Measurements from ENCODE around the gene TRPC4.

The TRPC4 gene

GRCh38 chr13:37752146-37752545, 117.4 kb downstream of the TRPC4 start:
- H3K27me3 ChIP-seq (ENCODE audit: insufficient read depth, low read length, poor library complexity, severe bottlenecking) = no peaks in the 10 kb centered on the region
- H3F3A ChIP-seq (ENCODE audit: low read depth) = no peaks in the 10 kb centered on the region
- H3K4me2 ChIP-seq (ENCODE audit: low read depth, low read length, poor library complexity, severe bottlenecking) = no peak overlapping the region
- H3K4me1 ChIP-seq (ENCODE audit: insufficient read depth, low read length, poor library complexity, severe bottlenecking) = no peaks in the 10 kb centered on the region
- H4K20me1 ChIP-seq (ENCODE audit: insufficient read depth, low read length, poor library complexity, severe bottlenecking) = no peaks in the 10 kb centered on the region
- no peak overlapping the region for H2AFZ ChIP-seq (ENCODE audit: low read length)
- no peaks in the 10 kb centered on the region for H3K79me2 ChIP-seq (ENCODE audit: insufficient read depth, low read length)
- no peak overlapping the region for H3K4me3 ChIP-seq (ENCODE audit: low read length, poor library complexity, severe bottlenecking)
- TF ChIP-seq CTCF (conservative IDR thresholded peaks at IDR 0.05; ENCODE audit: low read length) = no peak
- no peak for TF ChIP-seq EZH2phosphoT487 (IDR thresholded peaks at IDR 0.05; ENCODE audit: borderline replicate concordance)
- H3K9me2 ChIP-seq (replicated peaks; ENCODE audit: low read depth, low read length) = no peaks in the 10 kb centered on the region
- no peaks in the 10 kb centered on the region for H3K9me3 ChIP-seq (ENCODE audit: insufficient read depth, low read depth, low read length)
- no peak overlapping the region for H3K9ac ChIP-seq (ENCODE audit: low read depth, low read length, poor library complexity, severe bottlenecking)
- H3K36me3 ChIP-seq (ENCODE audit: insufficient read depth, low read length) = no peaks in the 10 kb centered on the region

- H3F3A ChIP-seq (ENCODE audit: low read depth) = no peaks in the 10 kb centered on the region
- no peaks in the 10 kb centered on the region for H3K9me2 ChIP-seq (replicated peaks; ENCODE audit: low read depth, low read length)
- H3K9me3 ChIP-seq (ENCODE audit: insufficient read depth, low read depth, low read length) = no peaks in the 10 kb centered on the region
- TF ChIP-seq EZH2phosphoT487 (IDR thresholded peaks at IDR 0.05; ENCODE audit: borderline replicate concordance) = no peak
- no peaks in the 10 kb centered on the region for H3K27me3 ChIP-seq (ENCODE audit: insufficient read depth, low read length, poor library complexity, severe bottlenecking)
- H3K4me2 ChIP-seq (ENCODE audit: low read depth, low read length, poor library complexity, severe bottlenecking) = no peak overlapping the region
- no peaks in the 10 kb centered on the region for H3K4me1 ChIP-seq (ENCODE audit: insufficient read depth, low read length, poor library complexity, severe bottlenecking)
- no peaks in the 10 kb centered on the region for H3K36me3 ChIP-seq (ENCODE audit: insufficient read depth, low read length)
- no peak overlapping the region for H2AFZ ChIP-seq (ENCODE audit: low read length)
- no peaks in the 10 kb centered on the region for H3K79me2 ChIP-seq (ENCODE audit: insufficient read depth, low read length)
- no peak overlapping the region for H3K9ac ChIP-seq (ENCODE audit: low read depth, low read length, poor library complexity, severe bottlenecking)
- no peak overlapping the region for H3K4me3 ChIP-seq (ENCODE audit: low read length, poor library complexity, severe bottlenecking)
- no peaks in the 10 kb centered on the region for H4K20me1 ChIP-seq (ENCODE audit: insufficient read depth, low read length, poor library complexity, severe bottlenecking)
Measured at GRCh38 chr13:37751025-37751424, 118.5 kb downstream of the TRPC4 start.

GRCh38 chr13:37748913-37749312, 120.7 kb downstream of the TRPC4 start:
- Histone ChIP-seq H4K20me1 (ENCODE audit: insufficient read depth, low read length, poor library complexity, severe bottlenecking) (no peaks in the 10 kb centered on the region), H3K36me3 (ENCODE audit: insufficient read depth, low read length) (no peaks in the 10 kb centered on the region), H3F3A (ENCODE audit: low read depth) (no peaks in the 10 kb centered on the region), H3K9me2 (replicated peaks; ENCODE audit: low read depth, low read length) (no peaks in the 10 kb centered on the region), H3K4me1 (ENCODE audit: insufficient read depth, low read length, poor library complexity, severe bottlenecking) (no peaks in the 10 kb centered on the region), H3K9ac (ENCODE audit: low read depth, low read length, poor library complexity, severe bottlenecking) (no peak overlapping the region), H3K4me3 (ENCODE audit: low read length, poor library complexity, severe bottlenecking) (no peak overlapping the region), H2AFZ (ENCODE audit: low read length) (no peak overlapping the region), H3K4me2 (ENCODE audit: low read depth, low read length, poor library complexity, severe bottlenecking) (no peak overlapping the region), H3K27me3 (ENCODE audit: insufficient read depth, low read length, poor library complexity, severe bottlenecking) (no peaks in the 10 kb centered on the region), H3K79me2 (ENCODE audit: insufficient read depth, low read length) (no peaks in the 10 kb centered on the region), H3K9me3 (ENCODE audit: insufficient read depth, low read depth, low read length) (no peaks in the 10 kb centered on the region)
- no peak for TF ChIP-seq EZH2phosphoT487 (IDR thresholded peaks at IDR 0.05; ENCODE audit: borderline replicate concordance)
- TF ChIP-seq CTCF (conservative IDR thresholded peaks at IDR 0.05; ENCODE audit: low read length) = no peak

GRCh38 chr13:37747071-37747612, 122.4 kb downstream of the TRPC4 start:
- Histone ChIP-seq H3K9me2 (replicated peaks; ENCODE audit: low read depth, low read length) (no peaks in the 10 kb centered on the region), H3F3A (ENCODE audit: low read depth) (no peaks in the 10 kb centered on the region), H3K4me2 (ENCODE audit: low read depth, low read length, poor library complexity, severe bottlenecking) (no peak overlapping the region), H3K79me2 (ENCODE audit: insufficient read depth, low read length) (no peaks in the 10 kb centered on the region), H3K9ac (ENCODE audit: low read depth, low read length, poor library complexity, severe bottlenecking) (no peak overlapping the region), H3K4me1 (ENCODE audit: insufficient read depth, low read length, poor library complexity, severe bottlenecking) (no peaks in the 10 kb centered on the region), H3K4me3 (ENCODE audit: low read length, poor library complexity, severe bottlenecking) (no peak overlapping the region), H3K36me3 (ENCODE audit: insufficient read depth, low read length) (no peaks in the 10 kb centered on the region), H2AFZ (ENCODE audit: low read length) (no peak overlapping the region), H3K9me3 (ENCODE audit: insufficient read depth, low read depth, low read length) (no peaks in the 10 kb centered on the region), H3K27me3 (ENCODE audit: insufficient read depth, low read length, poor library complexity, severe bottlenecking) (no peaks in the 10 kb centered on the region), H4K20me1 (ENCODE audit: insufficient read depth, low read length, poor library complexity, severe bottlenecking) (no peaks in the 10 kb centered on the region)
- TF ChIP-seq CTCF (conservative IDR thresholded peaks at IDR 0.05; ENCODE audit: low read length) = no peak
- no peak for TF ChIP-seq EZH2phosphoT487 (IDR thresholded peaks at IDR 0.05; ENCODE audit: borderline replicate concordance)
